HG03280 (cell line): ENCODE results near the gene BABAM1.

Experiments used
- ATAC-seq: cut with Tn5 transposase; IDR thresholded peaks from one replicate; pipeline ENCODE4 v1.9.1; 2021; ENCODE audit warnings: mild to moderate bottlenecking, moderate library complexity; ENCODE audit not compliant: unreplicated experiment

The BABAM1 gene

DNA sequence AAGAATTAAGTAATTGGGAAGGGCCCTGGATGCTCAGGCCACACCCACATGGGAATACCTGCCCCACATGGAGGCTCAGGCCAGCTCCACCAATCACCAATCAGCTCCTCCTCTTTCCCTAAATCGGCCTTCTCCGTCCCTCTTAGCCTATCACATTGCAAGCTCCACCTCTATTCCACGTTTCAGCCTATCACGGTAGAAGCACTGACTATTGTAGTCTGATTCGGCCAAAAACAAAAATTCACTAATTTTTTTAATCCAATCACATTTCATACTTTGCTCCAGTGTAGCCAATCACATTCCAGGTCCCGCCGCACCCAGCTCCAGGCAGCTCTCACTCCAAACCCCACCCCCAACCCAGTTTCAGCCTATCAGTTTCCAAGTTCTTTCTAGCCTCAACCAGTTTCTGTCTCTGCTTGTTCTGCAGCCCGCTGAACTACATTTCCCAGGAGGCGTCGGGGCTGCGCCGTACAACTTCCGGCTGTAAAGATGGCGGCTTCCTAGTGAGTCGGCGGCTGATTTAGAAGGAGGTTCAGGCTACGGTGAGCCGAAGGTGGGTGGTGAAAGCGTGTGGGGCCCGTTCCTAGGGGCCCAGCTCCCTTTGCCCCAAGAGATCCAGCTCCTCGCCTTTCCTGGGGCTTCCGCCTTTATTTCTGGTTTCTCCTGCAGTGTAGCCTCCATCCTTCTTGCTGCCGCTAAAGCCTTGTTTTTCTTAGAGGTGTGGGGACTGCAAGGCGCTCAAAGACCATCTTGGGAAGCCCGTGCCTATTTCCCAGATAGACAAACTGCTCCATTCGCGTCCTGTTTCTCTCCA lies at the start of gene BABAM1:
BABAM1 (plus strand) TSS at position 469 of the 814 bp plus-strand sequence. CDS start 1,364 bp downstream, outside the sequence.
- ATAC-seq: peak; percentile 92

DNA sequence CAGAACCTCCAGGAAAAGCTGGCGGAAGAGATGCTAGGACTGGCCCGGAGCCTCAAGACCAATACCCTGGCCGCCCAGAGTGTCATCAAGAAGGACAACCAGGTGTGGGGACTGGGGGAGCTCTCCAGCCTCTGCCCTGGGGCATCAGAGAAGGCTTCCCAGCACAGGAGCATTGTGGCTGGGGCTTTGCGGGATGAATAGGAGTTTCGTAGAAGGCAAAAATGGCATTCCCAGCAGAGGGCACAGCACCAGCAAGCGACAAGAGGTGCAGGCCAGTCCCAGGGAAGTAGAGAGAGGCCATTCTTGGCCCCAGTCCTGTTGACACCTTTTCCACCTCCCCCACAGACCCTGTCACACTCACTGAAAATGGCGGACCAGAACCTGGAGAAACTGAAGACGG lies 48.0 kb upstream of the BABAM1 start:
- ATAC-seq: no peak

DNA sequence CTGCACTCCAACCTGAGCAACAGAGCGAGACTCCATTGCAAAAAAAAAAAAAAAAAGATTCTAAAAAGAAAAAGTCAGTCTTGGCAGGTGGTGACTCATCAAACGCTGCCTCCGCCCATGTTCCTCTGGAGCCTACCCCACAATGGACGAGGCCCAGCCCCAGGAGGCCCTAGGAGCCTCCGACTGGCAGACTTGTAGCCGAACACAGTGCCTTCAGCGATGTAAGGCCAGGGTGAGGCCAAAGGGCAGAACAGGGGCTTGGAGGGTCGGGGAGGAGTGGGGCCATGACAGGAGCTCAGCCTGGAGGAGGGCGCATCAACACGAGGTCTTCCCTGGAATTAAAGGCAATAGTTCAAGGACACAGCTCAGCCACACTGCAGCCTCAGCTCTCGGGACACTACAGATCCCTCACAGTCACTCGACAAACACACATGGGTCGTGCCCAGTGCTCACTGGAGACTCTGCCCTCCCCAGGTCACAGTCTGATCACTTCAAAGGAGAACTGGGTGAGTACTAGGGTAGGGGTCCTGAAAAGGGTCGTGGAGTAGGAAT lies 47.0 kb upstream of the BABAM1 start:
- no peak for ATAC-seq

DNA sequence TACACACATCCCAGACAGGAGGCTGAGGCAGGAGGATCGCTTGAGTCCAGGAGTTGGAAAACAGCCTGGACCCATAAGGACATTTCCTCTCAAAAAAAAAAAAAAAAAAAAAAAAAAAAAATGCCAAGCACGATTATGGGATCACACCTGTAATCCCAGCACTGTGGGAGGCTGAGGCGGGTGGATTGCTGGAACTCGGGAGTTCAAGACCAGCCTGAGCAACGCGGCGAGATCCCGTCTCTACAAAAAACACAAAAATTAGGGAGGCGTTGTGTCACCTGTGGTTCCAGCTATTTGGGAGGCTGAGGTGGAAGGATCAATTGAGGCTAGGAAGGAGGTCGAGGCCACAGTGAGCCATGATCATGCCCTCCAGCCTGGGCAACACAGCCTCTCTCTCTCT lies 42.2 kb upstream of the BABAM1 start:
- no peak for ATAC-seq

DNA sequence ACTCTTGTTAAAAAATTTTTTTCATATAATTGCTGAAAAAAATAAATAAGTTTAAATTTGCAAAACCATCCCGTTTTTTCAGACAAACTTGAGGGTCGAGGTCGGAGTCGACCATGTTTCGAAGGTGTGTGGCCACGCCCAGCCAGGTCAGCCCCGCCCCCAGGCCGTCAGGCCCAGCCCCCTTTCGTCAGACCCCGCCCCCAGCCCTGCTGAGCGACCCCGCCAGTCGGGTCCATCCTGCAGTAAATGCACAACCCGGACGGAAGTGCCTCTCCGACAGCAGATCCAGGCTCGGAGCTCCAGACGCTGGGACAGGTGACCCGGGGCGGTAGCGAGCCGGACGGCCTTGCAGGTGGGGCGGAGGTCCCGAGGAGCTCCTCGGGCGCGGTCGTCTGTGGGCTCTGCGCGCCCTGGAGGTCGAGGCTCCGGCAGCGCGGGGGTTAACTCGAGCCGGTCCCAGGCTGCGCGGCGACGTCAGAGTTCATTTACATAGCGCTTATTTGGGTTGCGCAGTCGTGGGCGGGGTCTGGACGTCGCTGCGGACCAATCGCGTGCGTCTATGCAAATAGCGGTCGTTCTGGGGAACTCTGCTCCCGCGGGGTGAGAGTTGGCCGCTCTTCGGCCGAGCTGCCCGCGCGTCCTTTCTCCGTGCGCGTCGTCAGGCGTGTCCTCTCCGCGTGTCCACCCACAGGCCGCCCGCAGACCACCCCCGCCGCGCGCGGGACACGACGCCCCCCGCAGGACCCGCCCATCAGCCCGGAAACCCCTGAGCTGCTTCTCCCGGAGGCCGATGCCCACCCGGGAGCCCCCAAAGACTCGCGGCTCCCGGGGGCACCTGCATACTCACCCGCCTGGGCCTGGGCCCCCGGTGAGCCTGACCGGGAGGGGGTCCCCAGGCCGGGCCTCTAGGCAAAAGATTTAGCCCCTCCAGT lies 41.0 kb upstream of the BABAM1 start, which contains the start of gene OCEL1:
OCEL1 (plus strand) TSS at position 225 of the 932 bp plus-strand sequence; CDS start at position 247, 22 bp downstream.
- ATAC-seq: peak; percentile 92

DNA sequence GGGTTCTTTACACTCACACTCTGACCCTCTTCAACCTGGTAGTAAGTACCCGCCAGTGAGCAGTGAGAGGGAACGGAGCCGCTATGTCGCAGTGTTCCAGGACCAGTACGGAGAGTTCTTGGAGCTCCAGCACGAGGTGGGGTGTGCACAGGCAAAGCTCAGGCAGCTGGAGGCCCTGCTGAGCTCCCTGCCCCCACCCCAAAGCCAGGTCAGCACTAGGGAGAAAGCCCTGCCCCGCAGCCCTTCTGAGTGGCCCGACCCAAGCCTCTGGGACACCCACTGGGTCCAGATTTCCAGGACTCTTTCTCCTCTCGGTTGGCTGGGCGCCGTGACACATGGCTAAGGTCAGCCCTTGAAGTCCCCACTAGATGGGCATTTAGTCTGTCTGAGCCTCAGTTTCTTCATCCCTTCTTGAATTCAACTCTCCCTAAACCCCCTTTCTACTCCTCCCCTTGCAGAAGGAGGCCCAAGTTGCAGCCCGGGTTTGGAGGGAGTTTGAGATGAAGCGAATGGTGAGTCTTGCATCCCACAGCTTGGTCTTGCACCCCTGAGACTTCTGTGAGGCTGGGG lies 39.4 kb upstream of the BABAM1 start:
- no peak for ATAC-seq

DNA sequence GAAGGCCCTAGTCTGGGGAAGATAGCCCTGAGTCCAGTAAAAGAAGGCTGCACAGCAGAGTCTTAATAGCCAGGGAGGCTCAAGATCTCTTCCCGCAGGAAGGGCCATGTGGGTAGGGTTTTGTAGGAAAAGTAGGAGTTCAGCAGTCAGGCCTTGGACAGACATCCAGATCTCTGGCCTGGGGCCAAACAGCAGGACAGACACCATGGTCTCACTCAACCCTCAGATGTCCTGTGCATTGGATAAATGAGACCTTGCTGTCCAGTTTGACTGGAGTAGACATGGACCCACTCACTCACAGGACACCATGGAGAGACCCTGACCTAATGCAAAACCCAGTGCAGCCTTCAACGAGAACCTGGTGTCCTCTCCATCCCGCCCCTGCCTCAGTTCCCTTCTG lies 37.4 kb upstream of the BABAM1 start:
- ATAC-seq: no peak

DNA sequence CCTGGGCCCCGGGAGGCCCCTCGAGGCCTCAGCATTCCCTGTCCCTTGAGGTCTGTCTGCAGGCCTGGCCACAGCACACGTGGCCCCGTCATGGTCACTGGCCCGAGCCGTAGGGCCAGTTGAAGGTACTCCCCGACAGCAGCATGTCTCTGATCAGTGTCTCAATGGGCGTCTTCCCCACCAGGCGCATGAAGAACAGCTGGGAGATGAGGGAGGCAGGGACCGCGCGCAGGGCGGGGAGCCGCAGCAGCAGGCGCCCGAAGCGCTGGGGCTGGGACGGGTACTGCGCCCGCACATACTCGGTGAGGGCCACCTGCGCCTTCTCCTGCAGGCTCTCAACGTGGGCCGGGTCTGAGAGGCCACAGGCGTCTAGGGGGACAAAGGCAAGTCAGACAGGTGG lies 35.0 kb upstream of the BABAM1 start:
- no peak for ATAC-seq

DNA sequence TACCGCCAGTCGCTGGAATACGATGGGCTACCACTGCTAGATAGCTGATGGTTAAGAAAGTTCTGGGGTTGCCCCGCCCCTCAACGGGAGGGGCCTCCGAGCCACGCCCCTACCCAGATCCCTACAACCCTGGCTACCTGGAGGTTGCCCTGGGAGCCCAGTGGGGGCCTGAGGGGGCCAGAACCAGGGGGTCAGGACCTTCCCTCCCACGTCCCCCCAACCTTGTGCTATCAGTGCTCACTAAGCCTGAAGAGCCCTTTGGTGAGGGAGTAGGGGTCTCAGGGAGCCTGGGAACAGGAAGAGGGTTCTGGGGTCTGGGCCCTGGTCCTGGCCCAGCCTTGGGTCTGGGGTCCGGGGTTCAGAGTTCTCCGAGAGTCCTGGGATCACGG lies 32.3 kb upstream of the BABAM1 start:
- no peak for ATAC-seq

DNA sequence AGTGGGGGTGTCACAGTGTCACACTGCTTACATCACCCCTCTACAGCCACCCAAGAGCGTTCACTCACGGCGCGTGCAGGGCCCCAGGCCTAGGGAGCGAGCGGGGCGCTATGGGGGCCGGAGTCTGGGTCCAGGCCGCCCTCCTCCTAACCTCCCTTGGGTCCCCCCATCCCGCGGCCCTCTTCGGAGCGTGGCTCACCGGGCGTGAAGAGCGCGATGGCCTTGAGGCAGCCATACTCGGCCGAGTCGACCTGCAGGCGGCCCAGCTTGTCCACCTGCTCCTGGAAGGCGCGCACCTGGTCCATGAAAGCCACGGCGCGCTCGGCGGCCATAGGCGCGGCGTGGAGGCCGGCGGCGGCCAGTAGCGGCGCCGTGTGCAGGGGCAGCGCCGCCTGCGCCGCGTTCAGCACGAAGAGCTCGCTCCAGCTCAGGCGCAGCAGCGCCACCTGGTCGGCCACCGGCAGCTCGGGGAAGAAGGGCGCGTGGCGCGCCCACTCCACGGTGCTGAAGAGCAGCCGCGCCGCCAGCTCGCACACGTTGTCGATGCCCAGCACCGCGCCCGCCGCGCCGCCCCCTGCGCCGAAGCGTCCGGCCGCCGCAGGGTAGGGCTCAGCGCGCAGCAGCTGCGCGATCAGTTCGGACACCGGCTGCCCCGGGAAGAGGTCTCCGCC lies 31.8 kb upstream of the BABAM1 start:
- peak; percentile 57 for ATAC-seq

DNA sequence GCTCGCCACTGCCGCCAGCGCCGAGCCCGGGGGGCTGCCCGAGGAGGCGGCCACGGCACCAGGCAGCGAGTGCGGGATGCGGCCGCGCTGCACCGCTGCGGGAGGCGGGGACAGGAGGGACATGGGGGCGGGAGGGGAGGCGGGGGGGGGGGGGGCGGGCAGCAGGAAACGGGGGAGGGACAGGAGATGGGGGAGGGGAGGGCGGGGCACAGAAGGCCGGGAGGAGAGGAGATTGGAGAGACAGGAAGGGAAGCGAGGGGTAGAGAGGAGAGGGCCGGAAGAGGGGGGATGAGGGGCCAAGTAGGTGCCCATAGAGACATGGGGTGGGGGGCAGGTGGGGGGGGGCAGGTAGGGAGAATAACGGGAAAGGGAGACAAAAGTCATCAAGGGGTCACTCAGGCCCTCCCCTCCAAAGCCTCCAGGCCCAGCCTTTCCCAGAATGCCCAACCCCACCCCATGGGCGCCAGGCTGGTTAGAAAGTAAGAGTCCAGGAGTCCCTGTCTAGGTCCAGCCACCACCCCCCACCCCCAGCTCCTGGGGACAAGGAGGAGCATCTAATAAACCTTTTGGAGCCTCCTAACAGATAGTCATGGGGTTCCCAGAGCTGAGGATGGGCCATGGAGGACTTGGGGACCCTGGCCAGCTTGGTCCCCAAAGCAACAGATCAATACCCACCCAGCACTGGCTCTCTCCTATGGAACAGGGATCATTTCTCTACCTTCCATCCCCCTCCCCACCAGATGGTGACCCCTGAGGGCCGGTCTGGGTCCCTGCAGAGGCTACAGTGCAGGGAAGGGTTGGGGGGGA lies 31.1 kb upstream of the BABAM1 start:
- ATAC-seq: no peak

DNA sequence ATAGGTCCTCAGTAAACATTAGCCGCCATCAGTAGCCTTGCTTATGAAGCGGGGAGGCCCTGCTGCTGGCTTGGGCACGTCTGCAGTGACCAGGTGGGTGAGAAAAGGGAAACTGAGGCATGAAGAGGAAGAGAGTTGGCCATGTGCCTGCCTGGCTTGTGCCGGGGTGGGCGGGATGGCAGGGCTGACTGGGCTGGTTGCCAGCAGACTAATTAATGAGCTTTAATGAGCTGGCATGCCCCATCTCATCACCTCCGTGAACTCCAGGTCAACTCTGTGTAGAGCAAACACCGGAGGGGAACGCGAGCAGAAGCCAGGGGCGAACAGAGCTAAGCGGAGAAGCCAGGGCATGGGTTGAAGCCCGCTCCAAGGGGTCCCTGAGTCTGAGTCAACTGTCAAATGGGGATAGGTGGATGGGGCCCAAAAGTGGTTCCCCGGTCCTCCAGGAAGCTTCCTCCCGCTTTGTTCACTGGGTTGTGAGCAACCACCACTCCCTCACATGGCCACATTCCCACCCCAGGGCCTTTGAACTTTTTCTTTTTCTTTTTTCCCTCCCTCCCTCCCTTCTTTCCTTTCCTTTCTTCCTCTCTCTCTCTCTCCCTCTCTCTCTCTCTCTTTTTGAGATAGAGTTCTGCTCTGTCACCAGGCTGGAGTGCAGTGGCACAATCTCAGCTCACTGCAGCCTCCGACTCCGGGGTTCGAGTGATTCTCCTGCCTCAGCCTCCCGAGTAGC lies 30.3 kb upstream of the BABAM1 start:
- no peak for ATAC-seq

DNA sequence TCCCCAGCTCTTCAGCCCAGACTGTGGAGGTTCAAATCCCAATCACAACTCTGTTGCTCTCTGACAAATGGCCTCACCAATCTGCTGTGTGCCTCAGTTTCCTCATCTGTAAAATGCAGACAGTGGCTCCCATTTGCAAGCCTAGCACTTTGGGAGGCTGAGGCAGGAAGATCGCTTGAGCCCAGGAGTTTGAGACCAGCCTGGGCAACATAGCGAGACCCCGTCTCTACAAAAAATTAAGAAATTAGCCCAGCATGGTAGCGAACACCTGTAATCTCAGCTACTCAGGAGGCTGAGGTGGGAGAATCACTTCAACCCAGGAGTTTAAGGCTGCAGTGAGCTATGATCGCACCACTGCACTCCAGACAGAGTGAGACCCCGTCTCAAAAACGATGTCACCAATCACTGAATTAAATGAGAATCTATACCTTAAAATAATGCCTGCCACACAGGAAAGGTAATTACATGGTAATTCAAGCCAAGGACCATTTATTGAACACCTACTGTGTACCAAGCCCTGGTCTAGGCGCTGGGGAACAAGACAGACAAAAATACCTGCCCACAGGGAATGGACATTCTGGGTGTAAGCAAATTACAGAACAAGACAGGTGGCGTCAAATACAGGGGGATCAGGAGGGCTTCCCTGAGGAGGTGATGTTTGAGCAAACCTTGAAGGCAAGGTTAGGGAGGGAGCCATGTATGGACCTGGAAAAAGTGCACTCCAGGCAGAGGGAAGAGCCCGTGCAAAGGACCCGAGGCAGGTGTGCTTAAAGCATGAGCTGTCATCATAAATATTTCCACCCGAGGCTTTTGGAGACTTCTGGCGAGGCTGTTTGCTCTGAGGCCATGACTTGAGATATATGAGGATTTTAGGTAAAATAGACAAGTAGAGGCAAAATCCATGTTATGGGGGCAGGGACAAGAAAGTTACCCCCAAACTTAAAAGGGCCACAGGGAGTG lies 29.2 kb upstream of the BABAM1 start:
- ATAC-seq: no peak

DNA sequence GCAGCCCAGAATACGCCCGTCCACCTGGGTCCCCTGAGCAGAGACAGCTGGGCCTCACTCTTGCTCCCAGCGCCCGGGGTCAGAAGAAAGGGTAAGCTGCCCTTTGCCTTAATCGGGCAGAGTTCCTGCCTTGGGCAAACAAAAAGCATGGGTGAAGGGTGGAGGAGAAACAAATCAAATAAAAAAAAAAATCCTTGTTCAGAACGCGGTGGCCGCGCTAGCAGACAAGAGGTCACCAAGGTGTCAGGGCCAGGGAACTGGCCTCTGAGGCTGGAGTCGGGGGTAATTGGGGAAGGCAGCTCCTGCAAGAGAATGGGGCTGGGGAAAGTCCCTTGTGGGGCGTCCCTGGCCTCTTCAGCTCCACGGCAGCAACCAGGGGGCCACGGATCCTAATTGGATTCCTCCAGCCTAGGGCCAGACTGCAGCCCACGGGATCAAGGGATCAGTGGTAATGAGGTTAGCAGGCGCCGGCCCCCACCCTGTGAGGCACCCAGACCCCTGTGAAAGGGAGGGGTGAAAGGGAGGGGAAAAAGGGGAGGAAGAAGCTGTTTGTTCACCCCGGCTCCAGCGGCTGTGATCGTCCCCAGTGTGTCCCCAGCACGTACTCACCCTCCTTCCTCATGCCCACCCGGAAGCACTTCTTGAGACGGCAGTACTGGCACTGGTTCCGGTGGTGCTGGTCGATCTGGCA lies 27.0 kb upstream of the BABAM1 start:
- no peak for ATAC-seq

DNA sequence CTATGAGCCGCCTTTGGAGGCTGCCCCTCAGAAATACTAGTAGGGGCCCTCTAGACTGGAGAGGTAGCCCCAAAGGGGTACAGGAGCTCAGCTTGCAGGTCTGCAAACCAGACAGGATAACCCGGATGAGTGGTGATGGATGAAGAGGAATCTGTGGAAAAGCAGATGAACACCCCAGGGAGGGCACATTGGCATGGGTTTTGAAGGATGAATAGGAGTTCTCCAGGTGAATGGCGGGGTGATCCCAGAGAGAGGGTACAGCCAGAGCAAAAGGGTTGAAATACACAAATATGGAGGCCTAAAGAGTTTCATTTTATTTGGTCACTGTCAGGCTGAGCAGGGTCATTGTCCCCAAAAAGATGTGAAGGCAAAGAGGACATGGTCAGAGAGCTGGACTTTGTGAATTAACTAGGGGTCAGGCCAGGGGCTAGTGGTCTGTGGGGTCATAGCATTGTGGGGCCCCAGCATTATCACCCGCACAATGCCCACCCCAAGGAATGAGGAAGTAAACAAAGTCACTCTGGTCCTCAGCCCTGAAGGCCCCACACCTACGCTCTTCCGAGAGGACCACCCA lies 26.3 kb upstream of the BABAM1 start:
- ATAC-seq: no peak

DNA sequence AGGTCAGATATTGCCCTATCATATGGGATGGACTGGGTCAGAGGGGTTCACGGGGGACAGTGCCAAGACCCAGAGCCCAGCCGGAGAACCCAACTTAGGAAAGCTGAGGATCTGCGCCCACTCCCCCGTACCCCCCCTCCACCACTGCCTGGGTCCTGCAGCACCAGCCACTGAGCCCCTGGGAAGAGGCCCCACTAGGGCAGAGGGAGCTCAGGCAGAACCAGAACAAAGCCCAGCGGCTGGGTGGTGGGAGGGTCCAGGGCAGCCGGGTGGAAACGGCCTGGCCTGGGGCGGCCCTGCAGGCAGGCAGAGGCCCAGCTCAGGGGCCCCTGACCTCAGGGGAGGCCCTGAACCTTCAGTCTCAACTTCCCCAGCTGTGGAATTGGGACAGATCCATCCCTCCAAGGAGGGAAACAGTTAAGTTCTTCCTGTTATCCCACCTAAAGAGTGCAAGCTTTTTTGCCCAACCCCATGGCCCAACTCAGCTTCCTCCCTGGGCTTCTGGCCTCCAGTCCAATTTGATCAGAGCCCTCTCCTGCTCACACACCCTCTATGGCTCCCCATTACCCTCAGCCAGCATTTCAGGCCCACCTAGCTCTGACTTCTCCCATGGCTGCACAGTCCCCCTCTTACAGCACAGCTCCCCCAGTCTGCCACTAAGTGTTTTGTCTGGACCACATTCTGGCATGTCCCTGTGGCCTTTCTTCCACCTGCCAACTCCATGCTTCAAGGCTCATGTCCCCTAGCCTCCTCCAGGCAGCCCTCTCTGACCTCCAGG lies 24.6 kb upstream of the BABAM1 start:
- ATAC-seq: no peak
